GM19239 (cell line): Measurements from ENCODE around the gene UNC80.
A peak's percentile ranks its signal among the peaks of the same experiment; 100 is the strongest.

ENCODE experiments used
- DNase-seq: peaks from one replicate; pipeline ENCODE4 v3.0.0; 2011; ENCODE audit warnings: low spot score; ENCODE audit not compliant: insufficient read length
- FAIRE-seq: peaks from 2 replicates; lab custom pipeline; 2011; peaks lifted over from hg19 to GRCh38; lab: Jason Lieb, UNC

Gene UNC80

DNA sequence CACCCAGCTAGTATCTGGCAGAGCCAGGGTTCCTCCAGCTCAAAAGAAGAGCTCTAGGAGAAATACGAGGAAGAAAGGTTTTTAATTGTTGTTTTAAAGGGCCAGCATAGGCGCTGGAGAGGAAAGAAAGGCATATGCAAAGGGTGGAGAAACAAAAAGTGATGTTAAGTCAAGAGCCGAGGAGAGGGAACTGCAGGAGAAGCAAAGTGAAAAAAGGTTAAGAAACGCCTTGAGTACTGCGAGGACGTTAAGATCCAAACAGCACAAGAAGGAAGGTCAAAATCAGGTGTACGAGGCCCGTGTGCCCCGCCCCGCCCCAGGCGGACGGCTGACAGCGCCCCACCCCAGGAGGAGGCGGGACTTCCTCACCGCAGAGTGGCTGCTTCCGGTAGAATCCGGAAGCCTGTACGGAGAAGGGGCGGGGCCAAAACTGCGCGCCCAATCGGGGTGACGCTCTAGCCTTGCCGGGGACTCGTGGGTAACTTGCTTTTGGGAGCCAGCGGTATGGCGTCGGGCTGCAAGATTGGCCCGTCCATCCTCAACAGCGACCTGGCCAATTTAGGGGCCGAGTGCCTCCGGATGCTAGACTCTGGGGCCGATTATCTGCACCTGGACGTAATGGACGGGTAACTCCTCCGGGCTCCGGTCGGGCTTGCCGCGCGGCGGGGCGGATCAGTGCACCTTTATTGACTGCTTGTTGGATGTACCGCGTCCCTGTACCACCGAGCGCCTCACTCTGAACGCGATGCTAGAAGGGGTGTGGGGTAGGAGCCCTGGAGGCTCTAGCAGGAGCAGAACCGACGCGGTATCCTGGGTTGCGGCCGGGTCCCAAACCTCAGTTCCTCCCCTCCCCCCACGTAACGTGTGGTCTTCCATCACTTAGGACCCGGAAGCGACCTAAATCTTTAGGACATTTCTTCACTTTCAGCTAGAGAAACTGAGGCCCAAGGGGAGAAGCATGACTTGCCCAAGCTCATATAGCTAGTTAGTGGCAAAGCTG is 230.8 kb downstream of the UNC80 start, which contains the start of gene RPE:
Gene RPE (plus strand): TSS at position 481 of the 1,000 bp plus-strand sequence. CDS start 24 bp downstream, at position 505.
- DNase-seq (peak; percentile 72), FAIRE-seq (peak; percentile 98)

DNA sequence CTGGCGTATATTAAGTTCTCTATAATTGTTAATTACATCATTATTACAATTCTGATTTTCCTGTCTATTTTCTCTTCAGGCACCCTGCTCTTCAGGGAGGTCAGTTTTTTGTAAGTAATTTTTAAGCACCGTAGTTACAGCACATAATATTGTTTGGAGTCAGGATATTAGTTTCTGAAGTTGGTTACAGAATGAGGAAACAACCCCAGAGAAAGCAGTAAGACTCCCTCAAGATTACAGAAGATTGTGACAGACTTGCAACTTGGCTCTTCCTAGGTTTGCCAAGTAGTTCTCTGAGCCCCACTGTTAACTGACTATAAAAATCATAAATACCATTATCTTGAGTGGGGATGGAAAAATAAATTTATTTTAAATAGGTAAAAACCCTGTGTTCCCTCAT is 231.7 kb downstream of the UNC80 start:
- DNase-seq (no peak), FAIRE-seq (peak; percentile 37)

DNA sequence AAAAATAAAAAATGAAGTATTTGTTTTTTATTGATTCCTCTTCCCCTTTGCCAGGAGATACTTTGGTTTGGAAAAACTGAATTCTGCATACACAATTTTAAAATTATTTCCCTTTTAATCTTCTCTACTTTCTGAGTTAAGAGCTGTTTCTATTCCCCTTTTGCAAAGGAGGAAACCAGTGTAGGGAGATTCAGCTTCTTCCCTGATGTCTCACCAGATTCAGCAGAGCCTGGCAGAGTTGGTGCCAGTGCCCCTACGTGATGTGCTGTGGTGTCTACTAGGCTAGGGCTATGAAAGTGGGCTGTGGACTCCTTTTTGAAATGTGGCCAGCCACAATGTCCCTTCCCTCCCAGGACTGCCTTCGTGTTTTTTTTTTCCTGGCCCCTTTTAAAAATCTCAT is 233.2 kb downstream of the UNC80 start:
- FAIRE-seq (no peak), DNase-seq (no peak)

DNA sequence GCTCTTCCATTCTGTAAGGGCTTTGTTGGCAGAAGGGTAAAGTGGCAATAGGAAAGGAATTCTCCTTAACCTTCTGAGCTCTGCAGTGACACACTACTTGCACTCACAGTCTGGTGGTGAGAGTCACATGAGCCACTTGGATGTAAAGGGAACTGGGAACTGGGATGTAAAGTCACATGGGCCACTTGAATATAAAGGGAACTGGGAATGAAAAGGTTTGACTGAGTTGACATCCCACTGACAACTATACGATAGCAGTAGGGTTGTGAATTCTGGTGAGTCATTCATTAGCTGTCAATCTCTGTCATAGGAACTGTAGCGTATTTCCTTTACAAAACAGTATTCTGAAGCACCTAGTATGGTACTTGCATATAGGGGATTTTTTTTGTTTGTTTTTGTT is 236.3 kb downstream of the UNC80 start:
- FAIRE-seq (no peak), DNase-seq (no peak)

DNA sequence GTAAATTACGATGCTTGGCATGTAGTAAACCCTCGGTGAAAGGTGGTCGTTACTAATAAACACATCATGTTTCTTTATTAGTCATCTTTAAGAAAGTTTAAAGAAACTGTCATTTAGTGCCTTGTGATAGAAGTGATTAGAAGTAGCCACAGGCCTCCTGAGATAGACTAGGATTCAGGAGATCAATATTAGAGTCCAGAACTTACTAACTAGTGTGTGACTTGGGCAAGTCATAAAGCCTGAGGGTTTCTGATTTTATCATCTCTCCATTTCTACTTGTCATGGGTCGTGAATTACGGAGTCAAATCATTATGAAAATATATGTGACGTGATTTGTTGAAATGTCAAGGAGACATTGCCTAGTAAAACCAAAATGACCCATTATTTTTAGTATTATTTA is 237.5 kb downstream of the UNC80 start:
- FAIRE-seq = peak; percentile 57
- DNase-seq = no peak

DNA sequence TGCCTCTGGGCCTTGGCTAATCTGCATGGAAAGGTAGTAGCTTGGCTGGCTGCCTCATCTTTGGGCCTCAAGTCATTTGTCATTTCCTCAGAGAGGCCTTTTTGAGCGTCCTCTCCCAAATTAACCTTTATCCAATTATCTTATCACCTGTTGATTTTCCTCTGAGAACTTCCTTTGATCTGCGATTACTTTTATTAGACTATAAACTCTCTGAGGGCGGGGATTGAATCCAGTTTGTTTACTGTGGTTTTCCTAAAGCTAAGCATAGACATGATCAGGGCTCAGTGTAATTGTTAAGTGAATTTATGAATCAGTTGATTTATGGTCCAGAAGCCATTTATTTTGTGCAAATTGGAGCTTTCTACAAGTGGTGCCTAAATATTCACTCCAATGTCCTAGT is 238.3 kb downstream of the UNC80 start:
- DNase-seq (no peak), FAIRE-seq (no peak)

DNA sequence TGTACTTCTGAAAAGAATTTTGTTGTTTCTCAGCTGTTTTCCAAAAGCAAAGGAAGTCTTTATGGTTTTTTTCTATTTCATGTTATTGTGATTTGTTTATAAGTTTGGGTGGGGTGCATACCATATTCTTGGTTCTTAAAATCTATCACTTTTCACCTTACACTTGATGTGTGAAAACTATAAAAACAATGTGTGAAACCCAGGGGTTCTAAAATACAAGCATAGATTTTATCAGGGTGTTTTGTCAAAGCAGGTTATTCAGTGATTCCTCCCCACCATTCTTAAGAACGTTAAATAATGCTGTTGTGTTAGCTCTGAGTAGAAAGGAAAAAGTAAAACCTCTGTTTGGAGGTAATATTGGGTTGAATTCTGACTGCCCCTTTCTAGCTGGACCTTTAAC is 248.5 kb downstream of the UNC80 start:
- FAIRE-seq = peak; percentile 14
- DNase-seq = no peak

DNA sequence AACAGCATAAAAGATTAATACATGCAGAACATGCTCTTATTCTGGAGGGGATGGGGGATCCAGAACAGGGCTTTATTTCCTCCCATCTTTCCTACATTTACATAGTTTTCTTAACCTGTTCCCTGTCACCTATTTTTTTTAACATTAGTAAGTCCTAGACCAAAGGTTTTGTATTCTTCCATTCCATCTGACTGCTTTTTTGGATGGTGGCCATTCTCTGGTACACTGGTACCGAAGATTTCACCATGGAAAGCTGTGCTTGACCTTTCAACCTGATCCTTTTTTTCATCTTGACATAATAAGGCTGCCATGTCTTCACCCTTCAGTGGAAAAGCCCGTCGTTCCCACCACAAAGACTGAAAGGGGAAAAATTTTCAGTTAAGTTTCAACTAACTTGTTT is 251.2 kb downstream of the UNC80 start:
- FAIRE-seq (no peak), DNase-seq (no peak)

DNA sequence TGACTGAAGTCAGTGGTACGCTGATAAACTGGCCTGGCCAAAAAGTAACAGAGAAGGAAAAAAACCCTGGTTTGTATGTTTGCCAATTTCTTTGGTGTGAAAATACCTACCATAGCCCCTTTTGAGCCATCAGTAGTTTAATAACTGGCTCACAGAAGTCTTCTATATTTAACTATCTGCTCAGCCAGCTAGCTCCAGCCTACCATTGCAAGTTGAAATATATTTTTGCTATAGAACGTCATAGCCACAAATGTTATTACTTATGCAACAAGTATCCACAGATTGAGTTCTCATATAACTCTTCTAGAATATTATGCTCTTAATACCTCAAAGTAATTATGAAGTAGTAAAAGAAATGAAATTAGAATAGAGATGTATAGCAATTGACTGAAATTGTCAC is 256.0 kb downstream of the UNC80 start:
- DNase-seq = no peak
- FAIRE-seq = no peak

DNA sequence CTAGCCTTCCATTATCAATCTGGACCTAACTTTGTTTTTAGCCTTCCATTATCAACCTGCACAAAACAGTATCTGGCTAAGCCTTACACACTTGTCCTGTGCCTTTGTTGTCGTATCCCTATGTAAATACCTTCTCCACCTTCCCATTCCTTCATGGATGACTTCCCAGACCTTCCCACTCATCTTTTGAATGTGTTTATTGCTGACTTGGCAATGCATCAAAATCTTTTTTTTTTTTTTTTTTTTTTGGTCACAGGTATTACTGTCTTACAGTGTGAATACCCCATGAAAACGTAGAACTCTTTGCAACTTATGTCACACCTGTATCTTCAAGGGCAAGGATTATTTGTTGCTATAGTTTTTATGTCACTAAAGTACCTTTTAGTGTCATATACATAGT is 256.5 kb downstream of the UNC80 start:
- FAIRE-seq (no peak), DNase-seq (no peak)

DNA sequence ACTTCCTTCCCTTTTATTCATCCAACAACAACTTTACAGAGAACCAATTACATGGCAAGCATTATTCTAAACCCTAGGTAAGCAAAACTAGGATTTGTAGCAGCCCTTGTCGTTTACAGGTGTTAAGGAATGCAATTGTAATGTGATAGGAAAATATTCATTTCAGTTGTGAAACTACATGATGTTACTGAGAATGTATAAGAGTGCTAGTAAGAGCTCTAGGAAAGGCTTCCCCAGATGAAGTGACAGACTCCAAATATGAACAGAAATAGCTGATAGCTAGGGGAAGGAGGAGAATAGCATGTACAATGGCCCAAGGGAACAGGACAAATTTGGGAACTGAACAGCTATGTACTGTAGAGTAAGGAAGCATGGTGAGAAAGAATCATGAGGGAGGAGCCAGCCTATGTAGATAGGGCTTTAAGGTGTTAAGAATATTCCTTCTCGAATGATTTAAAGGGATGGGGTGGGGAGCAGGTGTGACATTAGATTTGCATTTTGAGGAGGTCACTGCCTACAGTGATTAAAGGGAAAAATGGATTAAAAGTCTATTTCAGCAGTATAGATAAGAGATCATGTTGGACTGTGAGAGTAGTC is 262.6 kb downstream of the UNC80 start:
- DNase-seq (no peak), FAIRE-seq (no peak)

DNA sequence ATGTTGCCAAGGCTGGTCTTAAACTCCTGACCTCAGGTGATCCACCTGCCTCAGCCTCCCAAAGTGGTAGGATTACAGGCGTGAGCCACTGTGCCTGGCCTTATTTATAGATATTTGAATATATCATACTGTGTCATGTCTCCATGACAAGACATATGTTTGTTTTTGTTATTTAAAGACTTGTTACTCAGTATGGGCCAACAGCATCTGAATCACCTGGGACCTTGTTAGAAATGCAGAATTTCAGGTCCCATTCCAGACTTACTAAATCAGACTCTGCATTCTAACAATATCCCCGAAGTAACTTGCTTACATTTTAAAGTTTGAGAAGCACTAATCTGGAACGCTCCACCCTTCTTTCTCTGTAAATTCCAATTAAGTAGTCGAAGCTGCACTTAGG is 264.0 kb downstream of the UNC80 start:
- DNase-seq (no peak), FAIRE-seq (no peak)

DNA sequence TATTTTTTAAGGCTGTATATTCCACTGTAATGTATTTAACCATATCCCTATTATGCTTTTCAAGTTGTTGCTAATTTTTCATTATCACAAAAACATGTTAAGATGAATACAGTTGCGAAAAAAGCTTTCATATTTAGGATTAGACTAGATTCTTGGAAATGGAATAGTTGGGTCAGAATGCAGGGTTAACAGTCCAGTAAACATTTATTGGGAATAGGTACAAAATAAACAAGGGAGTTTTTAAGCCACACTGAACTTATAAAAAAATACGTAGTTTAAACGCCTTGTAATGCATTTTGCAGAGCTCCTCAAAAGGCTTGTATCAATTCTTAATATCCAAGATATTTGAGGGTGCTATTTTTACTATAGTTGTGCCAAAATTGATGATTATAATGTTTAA is 266.4 kb downstream of the UNC80 start:
- FAIRE-seq (peak; percentile 14), DNase-seq (no peak)

DNA sequence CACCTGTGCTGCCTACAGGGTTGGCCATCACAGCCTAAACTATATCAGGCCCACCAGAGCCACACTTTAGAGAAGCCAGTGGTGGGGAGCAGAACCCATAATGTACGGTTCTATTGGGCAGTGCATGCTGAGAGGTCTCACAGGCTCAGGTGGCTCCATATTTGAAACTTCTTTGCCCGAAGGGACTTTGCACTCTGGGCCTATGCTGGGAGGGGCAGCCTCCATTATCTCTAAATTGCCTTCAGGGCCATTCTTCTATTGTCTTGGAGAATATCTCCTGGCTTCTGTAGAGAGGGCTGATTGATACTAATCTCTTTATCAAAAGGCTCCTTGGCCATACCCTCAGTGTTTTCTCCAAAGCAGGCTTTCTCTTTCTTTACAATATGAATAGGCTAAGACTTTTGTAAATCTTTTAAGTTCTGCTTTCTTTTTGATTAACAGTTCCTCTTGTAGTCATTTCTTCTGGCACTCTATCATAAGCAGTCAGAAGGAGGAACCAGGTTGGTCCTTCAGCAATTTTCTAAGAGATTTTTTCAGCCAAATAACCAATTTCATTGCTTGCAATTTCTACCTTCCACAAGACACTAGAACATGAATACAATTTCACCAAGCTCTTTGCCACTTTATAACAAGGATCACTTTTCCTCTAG is 275.3 kb downstream of the UNC80 start:
- no peak for FAIRE-seq
- no peak for DNase-seq
